ENCODE measurements around the gene GALNT3. TPM values are rescaled to one million over a fixed set of nuclear protein-coding genes. Genes with fewer than 3 reads are reported as not detected.

GALNT3 gene
- total RNA-seq, 1 donor from 2014 or later: 8.7 TPM

- no peak for DNase-seq
Observed at GRCh38 chr2:165725421-165725820, 68.6 kb downstream of the GALNT3 start.

DNA sequence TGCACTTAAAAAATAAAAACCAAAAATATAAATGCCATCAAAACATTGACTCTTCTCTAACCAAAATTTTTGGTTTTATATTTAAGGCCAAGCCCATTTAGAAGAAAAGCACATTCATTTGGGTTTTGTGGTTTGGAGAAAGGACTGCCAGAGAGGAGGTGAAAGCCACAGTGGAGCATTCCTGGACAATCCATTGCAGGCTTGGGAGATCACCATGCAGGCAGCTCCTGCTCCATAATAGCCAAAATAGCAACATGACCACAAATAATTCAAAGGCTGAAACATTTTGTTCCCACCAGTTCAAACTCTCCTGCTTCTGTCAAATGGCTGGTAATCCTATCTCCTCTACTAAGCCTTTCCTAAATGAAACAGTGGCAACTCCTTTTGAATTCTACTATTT lies 73.5 kb downstream of the GALNT3 start:
- DNase-seq: no peak

DNA sequence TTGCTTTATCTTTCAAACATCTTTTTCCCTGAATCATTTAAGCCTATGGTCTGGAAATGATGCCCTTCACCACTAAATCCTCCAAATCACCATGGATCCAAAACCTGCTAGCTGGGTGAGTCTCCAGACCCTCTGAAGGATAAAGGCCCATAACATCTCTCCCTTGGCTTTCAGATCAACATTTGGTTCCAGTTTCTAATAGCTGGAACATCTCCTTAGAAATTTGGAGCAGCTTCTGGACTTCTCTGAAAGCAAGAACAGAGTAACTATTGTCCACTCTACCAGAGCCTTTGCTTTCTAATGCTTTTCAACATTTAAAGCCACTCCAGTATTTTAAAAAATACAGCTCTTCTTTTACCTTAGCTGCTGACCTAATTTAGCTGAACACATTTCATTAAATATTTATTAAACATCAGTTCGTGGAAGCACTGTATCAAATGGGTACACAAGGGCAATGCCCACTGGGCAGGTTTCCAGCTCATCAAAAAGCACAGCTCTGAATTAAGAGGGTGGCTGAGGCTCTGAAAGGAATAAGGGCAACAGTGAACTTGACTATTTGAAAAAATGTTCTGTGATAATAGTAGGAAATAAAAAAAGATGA lies 75.3 kb downstream of the GALNT3 start:
- no peak for DNase-seq

DNA sequence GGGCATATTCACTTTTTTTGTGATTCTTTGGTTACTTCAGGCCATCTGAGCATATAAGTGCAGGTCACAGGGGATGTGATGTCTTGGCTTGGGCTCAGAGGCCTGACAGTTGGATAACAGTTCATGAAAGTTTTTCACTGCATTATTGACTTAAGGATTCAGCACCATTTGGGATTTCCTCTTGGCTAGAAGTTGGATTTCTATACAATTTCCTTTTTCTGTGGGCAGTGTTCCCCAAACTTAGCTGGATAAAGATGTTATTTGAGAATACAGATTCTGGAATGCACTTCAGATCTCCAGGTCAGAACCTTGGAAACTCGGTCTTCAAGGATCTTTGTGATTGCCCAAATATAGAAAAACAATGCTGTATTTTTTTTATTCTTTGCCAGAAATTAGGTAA lies 78.0 kb downstream of the GALNT3 start:
- DNase-seq: no peak

GRCh38 chr2:165706960-165707487 lies 87.0 kb downstream of the GALNT3 start:
- no peak for DNase-seq

- DNase-seq: no peak
Observed at GRCh38 chr2:165701147-165701546, 92.9 kb downstream of the GALNT3 start.

DNA sequence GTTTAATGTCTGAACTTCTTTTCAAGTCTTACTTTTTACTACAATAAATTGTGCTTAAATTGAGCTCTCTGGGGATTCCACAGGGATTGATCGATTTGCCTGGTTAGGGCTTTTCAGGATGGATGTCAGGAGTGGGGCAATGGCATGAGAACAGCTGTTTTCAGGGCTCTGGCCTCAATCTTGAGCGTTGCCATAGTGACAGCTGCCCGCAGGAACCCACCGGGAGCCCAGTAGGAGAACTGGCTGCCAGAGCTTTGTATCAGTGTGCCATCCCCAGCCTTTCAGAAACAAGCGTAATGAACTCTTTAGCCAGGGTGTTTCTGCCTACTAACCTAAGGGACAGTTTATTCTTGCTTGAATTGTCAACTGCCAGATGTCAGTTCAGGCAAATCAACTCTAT lies 93.5 kb downstream of the GALNT3 start:
- peak; percentile 68 for DNase-seq

- DNase-seq: no peak
Observed at GRCh38 chr2:165699946-165700345, 94.1 kb downstream of the GALNT3 start.

GRCh38 chr2:165698444-165698884 lies 95.6 kb downstream of the GALNT3 start:
- DNase-seq: peak; percentile 72

GRCh38 chr2:165697748-165698443 lies 96.2 kb downstream of the GALNT3 start:
- DNase-seq: no peak

Other genes with a start within 250 kb of the GALNT3 start
- gene TTC21B, start 159.5 kb upstream of the GALNT3 start, total RNA-seq: 62.0 TPM

All from tongue (tissue), 2 donors.